LNCAP (cell line): ENCODE measurements around the gene PTH1R.

Experiments used
- CTCF ChIP-seq: fragments of 450-650 bp; IDR thresholded peaks from 2 replicates; pipeline ENCODE4 v1.5.1; 2017; ENCODE audit warnings: mild to moderate bottlenecking

The PTH1R gene

GRCh38 chr3:46866720-46867549, 10.6 kb upstream of the PTH1R start:
- peak; percentile 95 for TF ChIP-seq CTCF

GRCh38 chr3:46867550-46867898, 10.0 kb upstream of the PTH1R start:
- TF ChIP-seq CTCF: no peak

GRCh38 chr3:46868287-46868686, 9.2 kb upstream of the PTH1R start:
- TF ChIP-seq CTCF: no peak

GRCh38 chr3:46868948-46869347, 8.6 kb upstream of the PTH1R start:
- TF ChIP-seq CTCF: no peak

- TF ChIP-seq CTCF: no peak
Observed at GRCh38 chr3:46869440-46869839, 8.1 kb upstream of the PTH1R start.

- TF ChIP-seq CTCF: no peak
Observed at GRCh38 chr3:46870651-46871050, 6.9 kb upstream of the PTH1R start.

GRCh38 chr3:46871222-46871621, 6.3 kb upstream of the PTH1R start:
- no peak for TF ChIP-seq CTCF

- TF ChIP-seq CTCF: no peak
Observed at GRCh38 chr3:46873521-46873920, 4.0 kb upstream of the PTH1R start.
